Measurements from ENCODE around the gene CFLAR. TPM values are rescaled to one million over a fixed set of nuclear protein-coding genes. Genes with fewer than 3 reads are reported as not detected.

Gene CFLAR
- total and polyA plus RNA-seq, 9 of the 15 experiments (the other 6 are each of a cell fraction or from before 2014, with no cell fraction given) = 27.5 to 102 (median 54.0) TPM

GRCh38 chr2:201093573-201093972 lies 22.4 kb upstream of the CFLAR start:
- Histone ChIP-seq H3K79me2 (ENCODE audit: control insufficient read depth, insufficient read depth, low read length) (no peaks in the 10 kb centered on the region), H3K4me2 (ENCODE audit: insufficient read depth, low read length) (no peak overlapping the region), H3K27me3 (ENCODE audit: control insufficient read depth in 2 of 2, insufficient read depth in 2 of 2, low read length in 2 of 2) (no peaks in the 10 kb centered on the region), H2AFZ (ENCODE audit: low read depth, low read length) (no peak overlapping the region), H3K36me3 (ENCODE audit: control insufficient read depth, insufficient read depth, low read length) (no peaks in the 10 kb centered on the region), H3K27ac (ENCODE audit: extremely low read depth, low read depth, low read length) (no peak overlapping the region), H3K9me3 (replicated peaks; ENCODE audit: control insufficient read depth, insufficient read depth, low read depth, low read length) (no peaks in the 10 kb centered on the region), H3K9me1 (ENCODE audit: control insufficient read depth, insufficient read depth, low read length) (no peaks in the 10 kb centered on the region), H3K4me3 (no peak overlapping the region), H3K4me1 (replicated peaks in 1 of 2; ENCODE audit: control insufficient read depth in 2 of 2, insufficient read depth in 2 of 2, low read length in 2 of 2) (no peaks in the 10 kb centered on the region), H3K9ac (ENCODE audit: insufficient read depth in 1 of 2, low read depth in 2 of 2, low read length in 2 of 2) (no peak overlapping the region), H4K20me1 (replicated peaks; ENCODE audit: control insufficient read depth, insufficient read depth, low read length) (no peaks in the 10 kb centered on the region)
- BruUV-seq (replicated peaks) = no TSS peak
- in situ Hi-C loops (cut with MboI) (no loop called here), intact Hi-C loops (cut with micrococcal nuclease) (loop anchor here (2.0 kb wide), 1 partner anchor 15 kb away; no protein-coding TSS in a partner anchor)
- DNase-seq (ENCODE audit: extremely low read depth in 1 of 4, low spot score in 3 of 4) (no peak), FAIRE-seq (no peak), ATAC-seq (no peak)
- CTCF ChIA-PET (ENCODE audit: low intra/inter-chr PET ratio) = no interaction called here
- WGBS (ENCODE audit: insufficient coverage, low coverage, missing lambda C conversion rate) = 96% methylated on average over 4 of the region's 5 CpGs
- POLR2A ChIA-PET = no interaction called here
- TF ChIP-seq ZMIZ1 (IDR thresholded peaks at IDR 0.05; ENCODE audit: low read depth in 2 of 2, low read length in 2 of 2) = no peak
- TF ChIP-seq MIER1 (IDR thresholded peaks at IDR 0.05; ENCODE audit: low read depth) = no peak
- TF ChIP-seq JUNB (CRISPR knock-in tag; conservative IDR thresholded peaks at IDR 0.05) = no peak

Measured in K562 (cell line).